ENCODE measurements around the gene SLC25A26.
A peak's percentile ranks its signal among the peaks of the same experiment; 100 is the strongest.

The SLC25A26 gene

GRCh38 chr3:66239513-66240123, 18.8 kb downstream of the SLC25A26 start:
- no peak overlapping the region for H2BK15ac ChIP-seq (replicated peaks; ENCODE audit: low read depth)
- no peak overlapping the region for H3K56ac ChIP-seq (ENCODE audit: low read length)
- no peak overlapping the region for H3K4me2 ChIP-seq (ENCODE audit: low read length)
- no peak overlapping the region for H2BK5ac ChIP-seq (ENCODE audit: low read length)
- no peak overlapping the region for H2BK120ac ChIP-seq (ENCODE audit: low read depth, low read length)
- H4K8ac ChIP-seq (ENCODE audit: low read depth, low read length): no peak overlapping the region
- no peak overlapping the region for H3K27ac ChIP-seq (ENCODE audit: low read depth, low read length)
- H3K23ac ChIP-seq (ENCODE audit: low read length): no peak overlapping the region
- DNase-seq: no peak
- no peak overlapping the region for H3K9ac ChIP-seq (ENCODE audit: low read length)
- H4K5ac ChIP-seq (ENCODE audit: low read length): no peak overlapping the region
- H3K18ac ChIP-seq (ENCODE audit: low read length): no peak overlapping the region
- no CpG with 5 or more reads among the region's 2 CpGs for WGBS (ENCODE audit: extremely low coverage, insufficient coverage, low lambda C conversion rate)
- no peaks in the 10 kb centered on the region for H3K79me2 ChIP-seq (ENCODE audit: control insufficient read depth, insufficient read depth, low read length)
- H3K4ac ChIP-seq (ENCODE audit: low read depth, low read length): no peak overlapping the region
- peaks cover 2% of the 10 kb centered on the region for H3K79me1 ChIP-seq (ENCODE audit: low read length)
- no peaks in the 10 kb centered on the region for H3K4me1 ChIP-seq (ENCODE audit: control insufficient read depth, low read depth, low read length)
- H3K36me3 ChIP-seq (ENCODE audit: control insufficient read depth, insufficient read depth, low read length): no peaks in the 10 kb centered on the region
- no peak overlapping the region for H2AK5ac ChIP-seq (ENCODE audit: low read length)
- H3K27me3 ChIP-seq (ENCODE audit: insufficient read depth, low read length, poor library complexity): no peaks in the 10 kb centered on the region
- no peak overlapping the region for H3K4me3 ChIP-seq (ENCODE audit: low read length)

DNA sequence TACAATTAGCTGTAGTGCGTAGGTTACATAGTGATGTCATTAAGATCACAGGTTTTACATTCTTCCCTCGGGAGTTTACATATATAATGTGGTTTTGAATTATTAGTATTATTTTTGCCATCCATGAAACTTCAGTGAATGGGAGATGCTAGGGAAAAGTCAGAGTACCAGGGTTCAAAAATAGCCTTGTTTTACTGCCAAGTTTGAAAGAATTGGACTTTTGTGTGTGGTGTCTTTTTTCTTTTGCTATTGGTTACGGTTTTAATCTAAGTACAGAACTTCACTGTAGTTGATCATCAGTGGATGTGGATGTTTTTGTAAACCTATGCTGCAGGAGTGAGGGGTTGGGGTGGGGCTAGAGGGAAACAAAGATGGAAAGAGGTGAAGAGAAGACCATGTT, 20.7 kb downstream of the SLC25A26 start:
- no peak overlapping the region for H2BK5ac ChIP-seq (ENCODE audit: low read length)
- H3K18ac ChIP-seq (ENCODE audit: low read length): no peak overlapping the region
- H3K23ac ChIP-seq (ENCODE audit: low read length): no peak overlapping the region
- H4K5ac ChIP-seq (ENCODE audit: low read length): no peak overlapping the region
- H3K4me2 ChIP-seq (ENCODE audit: low read length): no peak overlapping the region
- H3K36me3 ChIP-seq (ENCODE audit: control insufficient read depth, insufficient read depth, low read length): no peaks in the 10 kb centered on the region
- H4K8ac ChIP-seq (ENCODE audit: low read depth, low read length): no peak overlapping the region
- H3K79me2 ChIP-seq (ENCODE audit: control insufficient read depth, insufficient read depth, low read length): no peaks in the 10 kb centered on the region
- no peak overlapping the region for H3K56ac ChIP-seq (ENCODE audit: low read length)
- H3K9ac ChIP-seq (ENCODE audit: low read length): no peak overlapping the region
- no peak overlapping the region for H3K27ac ChIP-seq (ENCODE audit: low read depth, low read length)
- DNase-seq: no peak
- H3K27me3 ChIP-seq (ENCODE audit: insufficient read depth, low read length, poor library complexity): no peaks in the 10 kb centered on the region
- no CpG with 5 or more reads among the region's 3 CpGs for WGBS (ENCODE audit: extremely low coverage, insufficient coverage, low lambda C conversion rate)
- H2BK15ac ChIP-seq (replicated peaks; ENCODE audit: low read depth): no peak overlapping the region
- no peak overlapping the region for H3K4ac ChIP-seq (ENCODE audit: low read depth, low read length)
- H3K79me1 ChIP-seq (ENCODE audit: low read length): peaks cover 2% of the 10 kb centered on the region
- H3K4me1 ChIP-seq (ENCODE audit: control insufficient read depth, low read depth, low read length): no peaks in the 10 kb centered on the region
- H2BK120ac ChIP-seq (ENCODE audit: low read depth, low read length): no peak overlapping the region
- H2AK5ac ChIP-seq (ENCODE audit: low read length): no peak overlapping the region
- no peak overlapping the region for H3K4me3 ChIP-seq (ENCODE audit: low read length)

DNA sequence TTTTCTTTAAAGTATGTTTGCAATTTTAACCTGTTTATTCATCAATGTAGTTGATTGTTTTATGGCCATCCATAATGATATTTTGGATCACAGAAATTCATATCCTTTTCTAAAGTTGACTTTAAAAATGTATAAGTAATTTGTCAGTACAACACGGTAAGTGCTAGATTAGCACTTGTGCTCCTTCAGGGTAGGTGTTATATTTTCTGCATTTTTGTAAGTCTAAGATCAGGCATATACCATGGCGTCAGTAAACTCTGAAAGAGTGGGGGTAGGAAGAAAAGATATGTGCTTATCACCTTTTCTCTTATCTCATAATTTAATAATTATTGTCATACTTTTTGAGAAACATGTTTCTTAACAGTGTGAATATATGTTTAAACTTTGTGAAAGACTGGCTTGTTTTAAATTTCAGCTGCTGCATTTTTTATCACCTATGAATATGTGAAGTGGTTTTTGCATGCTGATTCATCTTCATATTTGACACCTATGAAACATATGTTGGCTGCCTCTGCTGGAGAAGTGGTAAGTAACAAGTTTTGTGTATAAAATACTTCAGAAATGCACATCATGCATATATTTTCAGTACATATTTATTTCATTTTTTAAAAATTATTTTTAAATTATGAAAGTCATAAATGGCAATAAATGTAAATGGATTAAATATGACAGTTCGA, 22.1 kb downstream of the SLC25A26 start:
- H3K4me1 ChIP-seq (ENCODE audit: control insufficient read depth, low read depth, low read length): no peaks in the 10 kb centered on the region
- no peak overlapping the region for H3K23ac ChIP-seq (ENCODE audit: low read length)
- H3K56ac ChIP-seq (ENCODE audit: low read length): no peak overlapping the region
- H3K27me3 ChIP-seq (ENCODE audit: insufficient read depth, low read length, poor library complexity): no peaks in the 10 kb centered on the region
- no peak overlapping the region for H3K27ac ChIP-seq (ENCODE audit: low read depth, low read length)
- no peak overlapping the region for H4K8ac ChIP-seq (ENCODE audit: low read depth, low read length)
- no CpG with 5 or more reads among the region's 3 CpGs for WGBS (ENCODE audit: extremely low coverage, insufficient coverage, low lambda C conversion rate)
- H2BK5ac ChIP-seq (ENCODE audit: low read length): no peak overlapping the region
- no peak overlapping the region for H3K4me2 ChIP-seq (ENCODE audit: low read length)
- no peak overlapping the region for H3K9ac ChIP-seq (ENCODE audit: low read length)
- H3K36me3 ChIP-seq (ENCODE audit: control insufficient read depth, insufficient read depth, low read length): no peaks in the 10 kb centered on the region
- no peaks in the 10 kb centered on the region for H3K79me2 ChIP-seq (ENCODE audit: control insufficient read depth, insufficient read depth, low read length)
- peaks cover 2% of the 10 kb centered on the region for H3K79me1 ChIP-seq (ENCODE audit: low read length)
- no peak overlapping the region for H2BK120ac ChIP-seq (ENCODE audit: low read depth, low read length)
- no peak overlapping the region for H4K5ac ChIP-seq (ENCODE audit: low read length)
- H3K4me3 ChIP-seq (ENCODE audit: low read length): no peak overlapping the region
- no peak overlapping the region for H2AK5ac ChIP-seq (ENCODE audit: low read length)
- H2BK15ac ChIP-seq (replicated peaks; ENCODE audit: low read depth): no peak overlapping the region
- H3K18ac ChIP-seq (ENCODE audit: low read length): no peak overlapping the region
- H3K4ac ChIP-seq (ENCODE audit: low read depth, low read length): no peak overlapping the region
- DNase-seq: no peak

- no peak overlapping the region for H3K56ac ChIP-seq (ENCODE audit: low read length)
- no peaks in the 10 kb centered on the region for H3K27me3 ChIP-seq (ENCODE audit: insufficient read depth, low read length, poor library complexity)
- H2BK120ac ChIP-seq (ENCODE audit: low read depth, low read length): no peak overlapping the region
- H2BK5ac ChIP-seq (ENCODE audit: low read length): no peak overlapping the region
- H4K5ac ChIP-seq (ENCODE audit: low read length): no peak overlapping the region
- no CpG with 5 or more reads among the region's 2 CpGs for WGBS (ENCODE audit: extremely low coverage, insufficient coverage, low lambda C conversion rate)
- no peaks in the 10 kb centered on the region for H3K79me2 ChIP-seq (ENCODE audit: control insufficient read depth, insufficient read depth, low read length)
- H3K23ac ChIP-seq (ENCODE audit: low read length): no peak overlapping the region
- no peaks in the 10 kb centered on the region for H3K36me3 ChIP-seq (ENCODE audit: control insufficient read depth, insufficient read depth, low read length)
- no peak overlapping the region for H3K4me2 ChIP-seq (ENCODE audit: low read length)
- no peaks in the 10 kb centered on the region for H3K4me1 ChIP-seq (ENCODE audit: control insufficient read depth, low read depth, low read length)
- H3K18ac ChIP-seq (ENCODE audit: low read length): no peak overlapping the region
- DNase-seq: no peak
- H2BK15ac ChIP-seq (replicated peaks; ENCODE audit: low read depth): no peak overlapping the region
- H4K8ac ChIP-seq (ENCODE audit: low read depth, low read length): no peak overlapping the region
- H2AK5ac ChIP-seq (ENCODE audit: low read length): no peak overlapping the region
- H3K79me1 ChIP-seq (ENCODE audit: low read length): no peaks in the 10 kb centered on the region
- no peak overlapping the region for H3K27ac ChIP-seq (ENCODE audit: low read depth, low read length)
- H3K4ac ChIP-seq (ENCODE audit: low read depth, low read length): no peak overlapping the region
- no peak overlapping the region for H3K9ac ChIP-seq (ENCODE audit: low read length)
- H3K4me3 ChIP-seq (ENCODE audit: low read length): no peak overlapping the region
These were observed 27.8 kb downstream of the SLC25A26 start for GRCh38 chr3:66248641-66249040.

DNA sequence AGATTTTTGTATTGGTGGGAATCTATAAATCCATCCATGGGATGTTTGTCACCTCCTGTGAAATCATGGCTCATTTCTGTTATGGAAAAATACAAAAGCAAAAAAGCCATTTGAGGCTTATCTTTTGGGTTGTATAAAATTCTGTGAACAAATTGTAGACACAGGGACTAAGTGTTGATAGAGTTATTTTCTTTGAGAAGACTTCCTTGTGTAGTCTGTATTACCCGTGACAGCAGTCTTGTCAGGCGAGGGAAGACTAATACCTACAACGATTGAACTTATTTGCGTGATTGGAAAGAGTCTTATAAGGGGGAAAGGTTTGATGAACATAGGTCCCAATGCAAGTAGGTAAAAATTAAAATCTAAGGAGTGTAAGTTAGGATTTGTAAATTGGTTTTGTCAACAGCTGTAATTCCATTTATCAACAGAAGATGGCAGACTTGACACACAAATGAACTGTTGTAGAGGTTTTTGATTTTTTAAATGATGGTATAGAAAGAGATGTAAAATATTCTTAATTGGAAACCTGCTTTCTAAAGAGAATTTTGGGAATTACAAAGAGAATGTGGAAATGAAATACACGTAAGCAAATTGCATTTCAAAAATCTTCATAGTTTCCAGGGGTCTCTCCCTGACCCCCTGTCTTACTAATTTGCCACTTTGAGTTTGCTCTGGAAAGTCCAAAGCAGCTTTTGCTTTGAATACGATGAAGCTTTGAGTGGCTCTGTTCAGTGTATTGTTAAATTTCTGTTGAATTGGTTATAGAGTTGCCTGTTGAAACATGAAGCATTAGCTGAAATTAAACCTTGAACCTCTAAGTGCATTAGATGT, 33.2 kb downstream of the SLC25A26 start:
- no peaks in the 10 kb centered on the region for H3K27me3 ChIP-seq (ENCODE audit: insufficient read depth, low read length, poor library complexity)
- no peak overlapping the region for H3K4me3 ChIP-seq (ENCODE audit: low read length)
- H2BK15ac ChIP-seq (replicated peaks; ENCODE audit: low read depth): no peak overlapping the region
- H3K79me2 ChIP-seq (ENCODE audit: control insufficient read depth, insufficient read depth, low read length): no peaks in the 10 kb centered on the region
- H3K4me2 ChIP-seq (ENCODE audit: low read length): no peak overlapping the region
- H3K9ac ChIP-seq (ENCODE audit: low read length): no peak overlapping the region
- no peak overlapping the region for H3K27ac ChIP-seq (ENCODE audit: low read depth, low read length)
- no peak overlapping the region for H3K56ac ChIP-seq (ENCODE audit: low read length)
- no peaks in the 10 kb centered on the region for H3K36me3 ChIP-seq (ENCODE audit: control insufficient read depth, insufficient read depth, low read length)
- no peak overlapping the region for H2BK120ac ChIP-seq (ENCODE audit: low read depth, low read length)
- H3K4me1 ChIP-seq (ENCODE audit: control insufficient read depth, low read depth, low read length): no peaks in the 10 kb centered on the region
- peak; percentile 24 for DNase-seq
- no peak overlapping the region for H3K23ac ChIP-seq (ENCODE audit: low read length)
- no peak overlapping the region for H3K4ac ChIP-seq (ENCODE audit: low read depth, low read length)
- no peaks in the 10 kb centered on the region for H3K79me1 ChIP-seq (ENCODE audit: low read length)
- H3K18ac ChIP-seq (ENCODE audit: low read length): no peak overlapping the region
- H4K5ac ChIP-seq (ENCODE audit: low read length): no peak overlapping the region
- H4K8ac ChIP-seq (ENCODE audit: low read depth, low read length): no peak overlapping the region
- H2BK5ac ChIP-seq (ENCODE audit: low read length): no peak overlapping the region
- H2AK5ac ChIP-seq (ENCODE audit: low read length): no peak overlapping the region
- WGBS (ENCODE audit: extremely low coverage, insufficient coverage, low lambda C conversion rate): no CpG with 5 or more reads among the region's 6 CpGs
